ENCODE data around the gene ZNF493.

Gene ZNF493

DNA sequence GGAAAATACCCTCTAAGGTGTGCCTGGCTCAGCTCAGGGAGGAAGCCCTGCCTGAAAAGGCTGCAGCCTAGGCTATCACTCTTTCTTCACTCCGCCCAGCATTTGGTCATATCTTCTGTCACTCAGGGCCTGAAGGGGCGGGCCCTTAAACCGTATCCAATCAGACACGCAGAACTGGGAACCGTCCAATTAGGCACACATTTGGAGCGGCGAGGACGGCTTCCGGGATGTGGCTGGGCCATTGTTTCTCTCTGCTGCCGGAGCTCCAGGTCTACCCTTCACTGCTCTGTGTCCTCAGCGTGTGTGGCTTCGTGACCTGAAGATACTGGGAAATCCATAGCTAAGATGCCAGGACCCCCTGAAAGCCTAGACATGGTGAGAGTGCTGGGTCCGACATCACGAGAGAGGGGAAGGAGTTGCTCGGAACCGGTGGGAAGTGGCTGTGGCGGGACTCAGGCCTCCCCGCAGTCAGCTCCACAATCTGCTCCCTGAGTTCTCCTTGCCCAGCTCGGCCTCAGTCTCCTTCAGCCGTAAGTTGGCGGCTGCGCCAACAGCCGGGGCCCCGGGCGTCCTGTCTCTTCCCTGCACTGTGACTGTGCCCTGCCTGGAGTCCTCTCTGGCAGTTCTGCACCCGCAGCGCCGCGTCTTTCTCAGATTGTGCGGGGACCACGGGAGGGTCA is at the start of gene ZNF493:
TSS of gene ZNF493 (plus strand) at position 241 of the 680 bp plus-strand sequence. CDS start at position 346, 105 bp downstream.
- DNase-seq (ENCODE audit: low read depth) = peak; percentile 79

DNA sequence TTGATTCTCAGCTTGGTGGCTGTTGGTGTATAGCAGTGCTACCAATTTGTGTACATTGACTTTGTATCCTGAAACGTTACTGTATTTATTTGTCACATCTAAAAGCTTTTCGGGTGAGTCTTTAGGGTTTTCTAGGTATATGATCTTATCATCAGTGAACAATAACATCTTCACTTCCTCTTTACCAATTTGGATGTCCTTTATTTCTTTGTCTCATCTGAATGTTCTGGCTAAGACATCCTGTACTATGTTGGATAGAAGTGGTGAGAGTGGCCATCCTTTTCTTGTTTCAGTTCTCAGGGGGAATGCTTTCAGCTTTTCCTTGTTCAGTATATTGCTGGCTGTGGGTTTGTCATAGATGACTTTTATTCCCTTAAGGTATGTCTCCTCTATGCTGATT is 44.1 kb upstream of the ZNF493 start:
- DNase-seq (ENCODE audit: low read depth) = no peak

DNA sequence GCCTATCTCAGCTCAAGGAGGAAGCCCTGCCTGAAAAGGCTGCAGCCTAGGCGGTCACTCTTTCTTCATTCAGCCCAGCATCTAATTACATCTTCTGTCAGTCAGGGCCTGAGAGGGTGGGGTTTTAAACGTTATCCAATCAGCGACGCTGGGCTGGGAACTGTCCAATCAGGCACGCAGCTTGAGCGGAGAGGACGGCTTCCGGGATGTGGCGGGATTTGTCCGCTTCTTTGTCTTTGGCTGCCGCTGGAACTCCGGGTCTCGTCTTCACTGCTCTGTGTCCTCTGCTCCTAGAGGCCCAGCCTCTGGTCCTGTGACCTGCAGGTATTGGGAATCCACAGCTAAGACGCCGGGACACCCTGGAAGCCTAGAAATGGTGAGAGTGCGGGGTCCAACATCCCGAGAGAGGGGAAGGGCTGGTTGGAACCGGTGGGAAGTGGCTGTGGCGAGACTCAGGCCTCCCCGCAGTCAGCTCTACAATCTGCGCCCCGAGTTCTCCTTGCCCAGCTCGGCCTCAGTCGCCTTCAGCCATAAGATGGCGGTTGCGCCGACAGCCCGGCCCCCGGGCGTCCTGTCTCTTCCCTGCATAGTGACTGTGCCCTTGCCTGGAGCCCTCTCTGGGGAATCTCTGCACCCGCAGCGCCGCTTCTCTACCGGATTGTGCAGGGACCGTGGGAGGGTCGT is 38.0 kb upstream of the ZNF493 start, which contains the start of gene ZNF738:
TSS of gene ZNF738 (plus strand) at position 233 of the 684 bp plus-strand sequence. CDS start at position 374, 141 bp downstream.
- DNase-seq (ENCODE audit: low read depth) = peak; percentile 67

DNA sequence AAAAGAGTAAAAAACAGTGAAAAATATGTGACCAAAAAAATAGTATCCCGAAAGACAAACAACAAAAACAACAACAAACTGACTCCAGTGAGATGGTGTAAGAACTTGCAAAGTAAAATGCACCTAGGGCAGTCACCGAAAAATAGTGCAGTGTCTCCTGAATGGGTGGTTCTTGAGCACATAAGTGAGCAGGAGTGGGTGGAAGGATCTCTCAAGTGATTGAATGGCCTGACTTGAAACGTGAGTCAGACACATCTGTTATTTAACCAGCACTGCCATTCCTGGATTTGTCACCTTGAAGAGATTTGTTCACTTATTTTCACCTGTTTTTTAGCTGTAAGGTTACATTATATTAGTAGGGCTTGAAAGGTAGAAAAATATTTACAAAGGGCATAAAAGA is 34.6 kb upstream of the ZNF493 start:
- DNase-seq (ENCODE audit: low read depth) = no peak

GRCh38 chr19:21383980-21384582 is 12.9 kb upstream of the ZNF493 start:
- DNase-seq (ENCODE audit: low read depth) = no peak

GRCh38 chr19:21396121-21396520 is 812 bp upstream of the ZNF493 start:
- no peak for DNase-seq (ENCODE audit: low read depth)

- DNase-seq (ENCODE audit: low read depth) = no peak
Observed at GRCh38 chr19:21398851-21399250, 1.9 kb downstream of the ZNF493 start.

DNA sequence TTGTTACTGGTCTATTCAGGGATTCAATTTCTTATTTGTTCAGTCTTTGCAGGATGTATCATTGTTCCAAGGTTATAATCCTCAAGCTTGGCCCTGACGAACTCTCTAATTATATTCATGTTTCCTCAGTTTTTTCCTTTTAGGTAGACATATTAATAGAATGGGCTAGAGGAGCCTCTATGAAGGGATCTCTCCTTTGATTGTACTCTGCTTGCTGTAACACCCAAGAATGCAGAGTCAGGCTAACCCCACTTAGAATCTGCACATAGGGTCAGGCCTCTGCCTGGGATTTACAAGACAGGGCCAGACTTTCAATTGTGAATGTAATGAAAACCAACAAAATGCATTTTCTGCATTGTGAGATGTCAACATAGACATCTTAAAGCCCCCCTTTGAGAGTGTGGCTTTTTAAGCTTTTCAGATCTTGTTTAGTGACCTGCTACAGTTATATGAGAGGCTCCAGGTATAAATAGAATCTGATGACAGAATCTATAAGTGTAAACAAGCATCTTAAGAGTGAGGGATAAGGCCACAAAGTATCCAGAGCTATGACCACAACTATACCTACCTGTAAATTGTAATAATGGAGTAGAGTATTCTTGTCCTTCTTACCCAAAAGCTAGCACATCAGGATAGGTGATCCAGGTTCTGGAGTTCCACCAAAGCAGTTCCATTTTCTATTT is 5.5 kb downstream of the ZNF493 start:
- no peak for DNase-seq (ENCODE audit: low read depth)

DNA sequence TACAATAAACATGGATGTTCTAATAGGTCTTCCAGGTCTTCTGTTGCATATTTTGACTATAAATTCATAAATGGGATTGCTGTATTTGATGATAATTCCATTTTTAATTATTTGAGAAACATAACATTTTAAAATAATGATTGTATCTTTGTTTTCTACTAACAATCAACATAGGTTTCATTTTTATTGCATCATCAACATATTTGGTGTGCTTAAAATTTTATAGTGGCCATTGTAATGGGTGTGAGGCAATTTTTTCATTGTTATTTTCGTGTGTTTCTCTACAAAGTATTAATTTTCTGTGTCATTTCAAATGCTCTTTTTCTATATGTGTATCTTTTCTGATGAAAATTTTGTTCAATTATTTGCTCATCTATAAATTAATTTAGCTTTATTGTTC is 13.2 kb downstream of the ZNF493 start:
- no peak for DNase-seq (ENCODE audit: low read depth)

GRCh38 chr19:21422244-21422643 is 25.3 kb downstream of the ZNF493 start:
- DNase-seq (ENCODE audit: low read depth) = no peak

- no peak for DNase-seq (ENCODE audit: low read depth)
Observed at GRCh38 chr19:21423057-21424041, 26.4 kb downstream of the ZNF493 start.

- no peak for DNase-seq (ENCODE audit: low read depth)
Observed at GRCh38 chr19:21430675-21431074, 33.7 kb downstream of the ZNF493 start.

GRCh38 chr19:21432590-21432989 is 35.7 kb downstream of the ZNF493 start:
- DNase-seq (ENCODE audit: low read depth) = no peak

DNA sequence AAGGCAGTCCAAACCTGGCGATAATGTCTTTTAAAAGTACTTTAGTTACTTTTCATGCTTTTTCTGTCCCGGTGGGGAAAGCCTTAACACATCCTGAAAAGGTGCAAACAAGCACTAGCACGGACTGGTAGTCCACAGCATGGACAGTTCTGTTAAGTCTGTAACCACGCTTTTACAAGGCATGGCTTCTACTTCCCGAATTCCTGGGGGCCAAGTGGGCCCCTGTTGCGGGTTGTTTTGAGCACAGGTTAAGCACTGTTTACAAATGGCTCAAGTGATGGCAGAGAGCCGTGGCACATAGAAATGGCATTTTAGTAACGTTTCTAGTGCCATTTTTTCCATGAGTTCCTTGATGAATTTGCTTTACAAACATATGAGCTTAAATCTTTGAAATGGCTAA is 37.6 kb downstream of the ZNF493 start:
- DNase-seq (ENCODE audit: low read depth) = no peak

DNA sequence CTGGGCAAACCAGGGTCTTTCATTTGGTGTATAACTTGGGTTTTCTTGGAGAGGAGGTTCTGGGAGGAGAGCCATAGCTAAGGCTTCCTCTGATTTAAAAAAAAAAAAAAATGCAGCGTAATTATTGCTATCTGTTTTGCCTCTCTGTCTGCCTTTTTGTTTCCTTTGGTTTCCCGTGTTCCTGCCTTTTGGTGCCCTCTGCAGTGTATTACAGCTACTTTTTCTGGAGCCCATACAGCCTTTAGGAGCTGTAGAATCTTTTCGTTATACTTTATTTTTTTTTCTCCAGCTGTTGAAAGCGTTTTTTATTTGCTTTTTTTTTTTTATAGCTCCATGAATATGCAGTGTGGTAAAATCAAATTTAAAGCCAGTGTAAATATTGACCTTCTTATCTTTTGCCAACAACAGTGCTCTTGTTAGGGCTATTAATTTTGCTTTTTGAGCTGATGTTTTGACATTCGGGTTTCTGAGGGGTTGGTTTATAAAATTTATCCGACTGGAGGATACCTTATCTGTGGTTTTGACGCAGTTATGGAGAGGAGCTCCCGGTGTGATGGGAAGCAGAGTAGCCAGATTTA is 38.1 kb downstream of the ZNF493 start:
- DNase-seq (ENCODE audit: low read depth) = no peak

- no peak for DNase-seq (ENCODE audit: low read depth)
Observed at GRCh38 chr19:21439201-21439751, 42.3 kb downstream of the ZNF493 start.

DNA sequence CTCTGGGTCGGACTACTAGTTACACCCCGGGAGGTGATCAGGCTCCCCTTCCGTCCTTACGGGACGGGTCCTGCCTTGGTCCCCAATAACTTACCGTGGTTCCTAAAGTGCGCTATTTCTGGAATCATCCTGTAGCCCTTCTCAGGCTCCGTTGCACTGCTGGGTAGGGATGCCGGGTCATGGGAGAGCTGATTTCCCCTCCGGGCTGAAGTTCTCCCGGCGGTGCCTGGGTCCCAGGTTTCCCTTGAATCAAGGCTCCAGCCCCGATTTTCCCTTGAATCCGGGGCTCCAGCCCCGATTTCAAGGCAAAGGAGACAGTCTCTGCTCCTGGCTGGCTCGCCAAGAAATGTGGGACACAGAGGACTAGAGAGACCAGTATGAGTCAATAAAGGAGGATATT is 43.4 kb downstream of the ZNF493 start:
- no peak for DNase-seq (ENCODE audit: low read depth)

DNA sequence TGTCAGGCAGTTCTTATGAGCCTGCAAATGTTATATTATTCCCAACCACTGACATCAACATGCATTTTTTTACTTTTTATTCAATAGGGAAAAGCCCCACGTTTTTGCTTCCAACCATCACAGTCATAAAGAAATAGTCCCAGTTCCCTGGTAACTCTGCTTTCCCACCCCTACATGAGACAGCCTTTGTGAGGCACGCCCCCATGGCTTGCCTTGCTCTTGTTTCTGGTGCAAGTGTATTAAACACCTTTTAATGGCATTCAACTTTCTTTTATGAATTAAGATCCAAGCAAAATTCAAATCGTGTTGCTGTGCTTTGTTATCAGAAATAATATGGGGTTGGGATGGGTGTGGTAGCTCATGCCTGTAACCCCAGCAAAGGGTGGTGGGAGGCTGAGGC is 54.3 kb downstream of the ZNF493 start:
- no peak for DNase-seq (ENCODE audit: low read depth)

DNA sequence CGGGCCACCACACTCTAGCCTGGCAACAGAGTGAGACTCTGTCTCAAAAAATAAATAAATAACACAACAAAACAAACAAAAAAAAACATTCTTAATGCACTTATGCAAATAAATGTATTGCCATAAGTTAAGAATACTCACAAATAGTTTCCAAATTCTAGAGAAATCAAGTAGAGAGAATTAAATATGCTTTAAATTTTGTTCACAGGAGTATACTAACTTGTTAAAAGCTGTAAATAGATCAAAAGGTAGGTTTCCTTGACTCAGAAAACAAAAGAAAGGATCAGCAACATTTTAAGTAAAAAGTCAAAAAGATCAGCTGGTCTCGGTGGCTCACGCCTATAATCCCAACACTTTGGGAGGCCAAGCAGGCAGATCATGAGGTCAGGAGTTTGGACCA is 58.0 kb downstream of the ZNF493 start:
- DNase-seq (ENCODE audit: low read depth) = no peak

DNA sequence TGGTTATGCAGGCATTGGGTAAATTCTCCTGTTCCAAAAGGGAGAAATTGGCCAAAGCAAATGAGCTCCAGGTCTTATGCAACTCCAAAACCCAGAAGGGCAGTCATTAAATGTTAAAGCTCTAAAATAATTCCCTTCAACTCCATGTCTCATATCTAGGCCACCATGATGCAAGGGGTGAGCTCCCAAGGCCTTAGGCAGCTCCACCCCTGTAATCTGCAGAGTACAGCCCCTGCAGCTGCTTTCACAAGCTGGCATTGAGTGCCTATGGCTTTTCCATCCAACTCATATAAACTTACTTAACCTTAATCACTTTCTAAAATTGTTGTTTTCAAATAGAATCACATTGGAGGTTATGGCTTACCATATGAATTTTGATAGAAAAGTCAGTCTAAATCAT is 63.8 kb downstream of the ZNF493 start:
- no peak for DNase-seq (ENCODE audit: low read depth)

DNA sequence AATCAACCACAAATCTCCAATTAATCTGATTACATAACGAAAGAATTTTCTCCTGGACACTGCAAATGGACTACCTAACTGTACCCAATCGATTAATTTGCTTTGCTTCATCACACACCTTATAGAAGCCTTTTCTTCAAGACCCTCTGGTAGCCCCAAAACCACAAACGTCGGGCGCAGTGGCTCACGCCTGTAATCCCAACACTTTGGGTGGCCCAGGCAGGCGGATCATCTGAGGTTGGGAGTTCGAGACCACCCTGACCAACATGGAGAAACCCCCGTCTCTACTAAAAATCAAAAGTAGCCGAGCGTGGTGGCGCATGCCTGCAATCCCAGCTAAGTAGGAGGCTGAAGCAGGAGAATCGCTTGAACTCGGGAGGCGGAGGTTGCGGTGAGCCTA is 65.6 kb downstream of the ZNF493 start:
- no peak for DNase-seq (ENCODE audit: low read depth)
